B cell (primary cell): Measurements from ENCODE around the gene SERBP1.

Experiments used
- EZH2 ChIP-seq: IDR thresholded peaks from 2 replicates; pipeline ENCODE4 v1.6.1; 2012; ENCODE audit warnings: borderline replicate concordance, low read depth, mild to moderate bottlenecking, moderate library complexity, low read length; ENCODE audit not compliant: insufficient read depth, poor library complexity, severe bottlenecking
- TF ChIP-seq, protein P1 (sequence below): fragments of 200-600 bp; IDR thresholded peaks from one replicate; pipeline ENCODE4 v1.8.0; 2022; ENCODE audit warnings: antibody characterized with exemption, mild to moderate bottlenecking

DNA sequence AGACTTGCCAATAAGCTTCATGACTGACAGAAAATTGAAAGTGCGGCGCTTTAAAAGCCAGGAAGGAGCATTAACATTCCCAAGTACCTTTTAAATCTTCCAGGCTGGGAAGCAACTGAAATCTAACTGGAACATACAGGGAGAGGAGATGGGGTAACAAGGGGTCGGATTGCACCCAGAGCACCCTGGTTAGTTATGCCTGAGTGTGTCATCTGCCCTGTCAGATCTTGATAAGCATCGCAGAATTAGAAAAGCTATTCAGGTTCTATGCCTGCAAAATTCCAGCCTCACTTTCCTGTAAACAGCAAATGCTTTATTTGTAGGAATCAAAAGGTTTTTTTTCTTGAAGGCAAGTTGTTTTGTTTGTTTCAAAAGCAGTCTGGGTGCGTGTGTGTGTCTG, 58.5 kb downstream of the SERBP1 start:
- TF ChIP-seq EZH2: no peak
- TF ChIP-seq, protein P1, sequence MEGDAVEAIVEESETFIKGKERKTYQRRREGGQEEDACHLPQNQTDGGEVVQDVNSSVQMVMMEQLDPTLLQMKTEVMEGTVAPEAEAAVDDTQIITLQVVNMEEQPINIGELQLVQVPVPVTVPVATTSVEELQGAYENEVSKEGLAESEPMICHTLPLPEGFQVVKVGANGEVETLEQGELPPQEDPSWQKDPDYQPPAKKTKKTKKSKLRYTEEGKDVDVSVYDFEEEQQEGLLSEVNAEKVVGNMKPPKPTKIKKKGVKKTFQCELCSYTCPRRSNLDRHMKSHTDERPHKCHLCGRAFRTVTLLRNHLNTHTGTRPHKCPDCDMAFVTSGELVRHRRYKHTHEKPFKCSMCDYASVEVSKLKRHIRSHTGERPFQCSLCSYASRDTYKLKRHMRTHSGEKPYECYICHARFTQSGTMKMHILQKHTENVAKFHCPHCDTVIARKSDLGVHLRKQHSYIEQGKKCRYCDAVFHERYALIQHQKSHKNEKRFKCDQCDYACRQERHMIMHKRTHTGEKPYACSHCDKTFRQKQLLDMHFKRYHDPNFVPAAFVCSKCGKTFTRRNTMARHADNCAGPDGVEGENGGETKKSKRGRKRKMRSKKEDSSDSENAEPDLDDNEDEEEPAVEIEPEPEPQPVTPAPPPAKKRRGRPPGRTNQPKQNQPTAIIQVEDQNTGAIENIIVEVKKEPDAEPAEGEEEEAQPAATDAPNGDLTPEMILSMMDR: no peak
